Liver (tissue), 9 donors: Measurements from ENCODE around the gene GARIN1A. TPM values are rescaled to one million over a fixed set of nuclear protein-coding genes. Genes with fewer than 3 reads are reported as not detected.
"Not testable (repeated sequence)": the region's sequence is repeated elsewhere in the genome, so short reads cannot be mapped to it uniquely, and the experiment has no call there.

Experiments
- DNase-seq: peaks from one replicate; pipeline ENCODE4 v3.0.0-alpha.2; 2017; ENCODE audit warnings: low spot score
- H3K27ac ChIP-seq, 2 donors: one replicate each; pipeline ENCODE4 v1.7.0; 2013; ENCODE audit warnings: inconsistent platforms in 2 of 2, low read length in 2 of 2, control low read depth in 1 of 2, low read depth in 1 of 2, mild to moderate bottlenecking in 1 of 2
- H3K27me3 ChIP-seq, 4 donors: one replicate each; pipeline versions ENCODE4 v1.6.1 to v1.7.0; 2013; ENCODE audit warnings: low read length in 3 of 4, inconsistent platforms in 1 of 4, mild to moderate bottlenecking in 1 of 4, moderate library complexity in 1 of 4; ENCODE audit not compliant: control insufficient read depth in 4 of 4, insufficient read depth in 4 of 4
- H3K36me3 ChIP-seq, 4 donors: one replicate each; pipeline versions ENCODE4 v1.6.1 to v1.7.0; 2013; ENCODE audit warnings: low read length in 3 of 4, mild to moderate bottlenecking in 3 of 4, low read depth in 1 of 4, moderate library complexity in 1 of 4; ENCODE audit not compliant: control insufficient read depth in 4 of 4, insufficient read depth in 3 of 4
- H3K4me1 ChIP-seq, 4 donors: one replicate each; pipeline versions ENCODE4 v1.6.1 to v1.7.0; 2013; ENCODE audit warnings: low read length in 3 of 4, mild to moderate bottlenecking in 3 of 4, moderate library complexity in 1 of 4; ENCODE audit not compliant: control insufficient read depth in 4 of 4, insufficient read depth in 4 of 4
- H3K4me3 ChIP-seq, 3 donors: one replicate each; pipeline versions ENCODE4 v1.6.1 to v1.7.0; 2013; ENCODE audit warnings: low read length in 3 of 3, control low read depth in 1 of 3, low read depth in 1 of 3, mild to moderate bottlenecking in 1 of 3
- H3K9ac ChIP-seq, 2 donors: one replicate each; pipeline ENCODE4 v1.7.0; 2013; ENCODE audit warnings: low read length in 2 of 2, mild to moderate bottlenecking in 2 of 2, moderate library complexity in 2 of 2, control low read depth in 1 of 2, low read depth in 1 of 2
- H3K9me3 ChIP-seq, 4 donors: one replicate each; pipeline versions ENCODE4 v1.6.1 to v1.7.0; 2013; ENCODE audit warnings: low read length in 3 of 4; ENCODE audit not compliant: control insufficient read depth in 4 of 4
- ATF3 ChIP-seq: IDR thresholded peaks from 2 replicates; pipeline ENCODE4 v1.6.1; 2016; ENCODE audit warnings: antibody characterized with exemption
- CTCF ChIP-seq: fragments of 150-350 bp; IDR thresholded peaks from 2 replicates; pipeline ENCODE4 v1.5.1; 2017; ENCODE audit warnings: improper control_type of control experiment, low read depth, low read length; ENCODE audit not compliant: missing input control
- EGR1 ChIP-seq, 2 donors: IDR thresholded peaks; 2 replicates each; pipeline ENCODE4 v1.6.1; 2016 to 2018; ENCODE audit warnings: antibody characterized with exemption in 2 of 2, low read depth in 2 of 2
- FOXA1 ChIP-seq: IDR thresholded peaks from 2 replicates; pipeline ENCODE4 v1.6.1; 2016; ENCODE audit warnings: antibody characterized with exemption
- FOXA2 ChIP-seq: IDR thresholded peaks from 2 replicates; pipeline ENCODE4 v1.6.1; 2016; ENCODE audit warnings: antibody characterized with exemption
- GABPA ChIP-seq, 2 donors: IDR thresholded peaks in 1 of 2; conservative IDR thresholded peaks in 1 of 2; 2 replicates each; pipeline ENCODE4 v1.6.1; 2016; ENCODE audit warnings: antibody characterized with exemption in 2 of 2, mild to moderate bottlenecking in 1 of 2, moderate library complexity in 1 of 2
- HNF4A ChIP-seq, 2 donors: conservative IDR thresholded peaks; 2 replicates each; pipeline ENCODE4 v1.6.1; 2016; ENCODE audit warnings: antibody characterized with exemption in 2 of 2, mild to moderate bottlenecking in 2 of 2
- HNF4G ChIP-seq: IDR thresholded peaks from 2 replicates; pipeline ENCODE4 v1.6.1; 2016; ENCODE audit warnings: antibody characterized with exemption
- JUND ChIP-seq, 2 donors: IDR thresholded peaks; 2 replicates each; pipeline ENCODE4 v1.6.1; 2016; ENCODE audit warnings: antibody characterized with exemption in 2 of 2
- NR2F2 ChIP-seq: IDR thresholded peaks from 2 replicates; pipeline ENCODE4 v1.6.1; 2016; ENCODE audit warnings: antibody characterized with exemption
- RAD21 ChIP-seq, 2 donors: IDR thresholded peaks; 2 replicates each; pipeline ENCODE4 v1.6.1; 2016; ENCODE audit warnings: antibody characterized with exemption in 2 of 2, mild to moderate bottlenecking in 2 of 2
- SP1 ChIP-seq: IDR thresholded peaks from 2 replicates; pipeline ENCODE4 v1.6.1; 2018; ENCODE audit warnings: antibody characterized with exemption, mild to moderate bottlenecking
- TAF1 ChIP-seq: conservative IDR thresholded peaks from 2 replicates; pipeline ENCODE4 v1.6.1; 2016; ENCODE audit warnings: antibody characterized with exemption, mild to moderate bottlenecking
- YY1 ChIP-seq: IDR thresholded peaks from 2 replicates; pipeline ENCODE4 v1.6.1; 2016; ENCODE audit warnings: antibody characterized with exemption, mild to moderate bottlenecking
- ZBTB33 ChIP-seq: IDR thresholded peaks from 2 replicates; pipeline ENCODE4 v1.6.1; 2016; ENCODE audit warnings: antibody characterized with exemption
- WGBS: extraction: QIAGEN DNeasy Blood & Tissue Kit; methylation state at CpG from one replicate; pipeline ENCODE4 v1.1.7; 2013; 5-methylcytosine and 5-hydroxymethylcytosine counted together
- polyA plus RNA-seq, 2 donors: library from polyadenylated mRNA; stranded (reverse) in 1 of 2; unstranded in 1 of 2; fragments of 200-250 nt in 1 of 2; fragments of >200 nt in 1 of 2; fragmentation: Nextera tagmentation in 1 of 2; extraction: Ambion mirVana in 1 of 2; gene quantifications; one replicate each; pipeline versions ENCODE4 v1.2.1 to v1.2.3, GENCODE V29; 2013 to 2015
- total RNA-seq, 2 donors: library from RNA; depleted of rRNA; stranded (reverse); fragments of >200 nt; gene quantifications; one replicate each; pipeline ENCODE4 v1.2.3, GENCODE V29; 2014
- TF ChIP-seq, protein P1 (sequence below): IDR thresholded peaks from 2 replicates; pipeline ENCODE4 v1.6.1; 2016; ENCODE audit warnings: antibody characterized with exemption
- TF ChIP-seq, protein P2 (sequence below): IDR thresholded peaks from 2 replicates; pipeline ENCODE4 v1.6.1; 2016; ENCODE audit warnings: antibody characterized with exemption, mild to moderate bottlenecking
- donor health status: healthy.
- donor health status: healthy.
- donor health status: healthy.
- donor health status: healthy.
- donor health status: healthy.

GARIN1A gene
- total and polyA plus RNA-seq, 4 donors: 0.08 to 0.50 (median 0.19) TPM

GRCh38 chr7:128662091-128662490 is 10.0 kb upstream of the GARIN1A start:
- H3K9me3 ChIP-seq: peaks cover 0 to 3% (median 0%) of the 10 kb centered on the region in 4 donors
- TF ChIP-seq NR2F2: no peak
- TF ChIP-seq, protein P1, sequence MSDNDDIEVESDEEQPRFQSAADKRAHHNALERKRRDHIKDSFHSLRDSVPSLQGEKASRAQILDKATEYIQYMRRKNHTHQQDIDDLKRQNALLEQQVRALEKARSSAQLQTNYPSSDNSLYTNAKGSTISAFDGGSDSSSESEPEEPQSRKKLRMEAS: no peak
- TF ChIP-seq, protein P2, sequence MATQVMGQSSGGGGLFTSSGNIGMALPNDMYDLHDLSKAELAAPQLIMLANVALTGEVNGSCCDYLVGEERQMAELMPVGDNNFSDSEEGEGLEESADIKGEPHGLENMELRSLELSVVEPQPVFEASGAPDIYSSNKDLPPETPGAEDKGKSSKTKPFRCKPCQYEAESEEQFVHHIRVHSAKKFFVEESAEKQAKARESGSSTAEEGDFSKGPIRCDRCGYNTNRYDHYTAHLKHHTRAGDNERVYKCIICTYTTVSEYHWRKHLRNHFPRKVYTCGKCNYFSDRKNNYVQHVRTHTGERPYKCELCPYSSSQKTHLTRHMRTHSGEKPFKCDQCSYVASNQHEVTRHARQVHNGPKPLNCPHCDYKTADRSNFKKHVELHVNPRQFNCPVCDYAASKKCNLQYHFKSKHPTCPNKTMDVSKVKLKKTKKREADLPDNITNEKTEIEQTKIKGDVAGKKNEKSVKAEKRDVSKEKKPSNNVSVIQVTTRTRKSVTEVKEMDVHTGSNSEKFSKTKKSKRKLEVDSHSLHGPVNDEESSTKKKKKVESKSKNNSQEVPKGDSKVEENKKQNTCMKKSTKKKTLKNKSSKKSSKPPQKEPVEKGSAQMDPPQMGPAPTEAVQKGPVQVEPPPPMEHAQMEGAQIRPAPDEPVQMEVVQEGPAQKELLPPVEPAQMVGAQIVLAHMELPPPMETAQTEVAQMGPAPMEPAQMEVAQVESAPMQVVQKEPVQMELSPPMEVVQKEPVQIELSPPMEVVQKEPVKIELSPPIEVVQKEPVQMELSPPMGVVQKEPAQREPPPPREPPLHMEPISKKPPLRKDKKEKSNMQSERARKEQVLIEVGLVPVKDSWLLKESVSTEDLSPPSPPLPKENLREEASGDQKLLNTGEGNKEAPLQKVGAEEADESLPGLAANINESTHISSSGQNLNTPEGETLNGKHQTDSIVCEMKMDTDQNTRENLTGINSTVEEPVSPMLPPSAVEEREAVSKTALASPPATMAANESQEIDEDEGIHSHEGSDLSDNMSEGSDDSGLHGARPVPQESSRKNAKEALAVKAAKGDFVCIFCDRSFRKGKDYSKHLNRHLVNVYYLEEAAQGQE: no peak
- no peak for TF ChIP-seq HNF4A (conservative IDR thresholded peaks at IDR 0.05)
- TF ChIP-seq TAF1: no peak
- no peak overlapping the region for H3K9ac ChIP-seq
- H3K4me3 ChIP-seq: no peak overlapping the region
- DNase-seq: no peak
- H3K27ac ChIP-seq: no peak overlapping the region
- 97% methylated on average over 3 of the region's 3 CpGs for WGBS
- H3K4me1 ChIP-seq: no peaks in the 10 kb centered on the region
- H3K27me3 ChIP-seq: no peaks in the 10 kb centered on the region
- H3K36me3 ChIP-seq: no peaks in the 10 kb centered on the region

DNA sequence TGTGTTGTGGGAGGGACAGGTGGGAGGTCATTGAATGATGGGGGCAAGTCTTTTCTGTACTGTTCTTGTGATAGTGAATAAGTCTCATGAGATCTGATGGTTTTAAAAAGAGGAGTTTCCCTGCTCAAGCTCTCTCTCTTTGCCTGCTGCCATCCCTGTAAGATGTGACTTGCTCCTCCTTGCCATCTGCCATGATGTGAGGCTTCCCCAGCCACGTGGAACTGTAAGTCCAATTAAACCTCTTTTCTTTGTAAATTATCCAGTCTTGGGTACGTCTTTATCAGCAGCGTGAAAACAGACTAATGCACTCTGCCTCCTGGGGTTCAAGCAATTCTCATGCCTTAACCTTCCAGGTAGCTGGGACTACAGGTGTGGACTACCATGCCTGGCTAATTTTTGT is 8.9 kb upstream of the GARIN1A start:
- H3K27ac ChIP-seq, DNase-seq, H3K4me3 ChIP-seq, H3K36me3 ChIP-seq, H3K9me3 ChIP-seq, H3K27me3 ChIP-seq, H3K4me1 ChIP-seq, H3K9ac ChIP-seq: not testable (repeated sequence)
- 77% methylated on average over 3 of the region's 3 CpGs for WGBS

DNA sequence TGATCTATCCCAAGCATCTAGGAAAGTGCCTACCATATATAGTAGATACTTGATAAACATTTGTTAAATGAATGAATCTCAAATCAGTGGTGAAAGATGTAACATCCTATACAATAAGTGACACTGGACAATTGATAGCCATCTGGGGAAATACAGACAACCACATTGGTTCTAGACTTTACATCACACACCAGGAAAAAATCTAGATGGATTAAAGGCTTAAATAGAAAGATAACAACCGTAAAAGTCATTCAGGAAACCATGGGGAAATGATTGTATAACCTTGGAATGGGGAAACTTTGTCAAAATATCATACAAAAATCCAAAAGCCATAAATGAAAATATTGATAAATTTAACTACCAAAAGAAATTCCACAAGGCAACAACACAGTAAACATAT is 7.0 kb upstream of the GARIN1A start:
- DNase-seq: no peak
- no peak overlapping the region for H3K9ac ChIP-seq
- H3K27ac ChIP-seq: no peak overlapping the region
- 68% methylated on average over 1 of the region's 1 CpG for WGBS
- H3K4me3 ChIP-seq: no peak overlapping the region
- peaks cover 0 to 3% (median 0%) of the 10 kb centered on the region in 4 donors for H3K9me3 ChIP-seq
- no peaks in the 10 kb centered on the region for H3K4me1 ChIP-seq
- no peaks in the 10 kb centered on the region for H3K27me3 ChIP-seq
- H3K36me3 ChIP-seq: no peaks in the 10 kb centered on the region
- TF ChIP-seq TAF1 (no peak), FOXA2 (no peak), CTCF (no peak), FOXA1 (no peak), SP1 (no peak), HNF4G (no peak), NR2F2 (no peak), HNF4A (conservative IDR thresholded peaks at IDR 0.05) (no peak), RAD21 (IDR thresholded peaks at IDR 0.05) (no peak), YY1 (no peak), ZBTB33 (no peak), ATF3 (no peak), GABPA (IDR thresholded peaks at IDR 0.05 in 1 of 2, conservative IDR thresholded peaks at IDR 0.05 in 1 of 2) (no peak), EGR1 (IDR thresholded peaks at IDR 0.05; ENCODE audit: low read depth in 2 of 2) (no peak), JUND (IDR thresholded peaks at IDR 0.05) (no peak)
- TF ChIP-seq, protein P1: no peak
- TF ChIP-seq, protein P2: no peak
